HG03457 (cell line): Measurements from ENCODE around the gene SLC37A2.
"Not testable (repeated sequence)": the region's sequence is repeated elsewhere in the genome, so short reads cannot be mapped to it uniquely, and the experiment has no call there.

Experiments used
- ATAC-seq: cut with Tn5 transposase; IDR thresholded peaks from one replicate; pipeline ENCODE4 v1.9.1; 2021; ENCODE audit warnings: moderate number of reproducible peaks; ENCODE audit not compliant: unreplicated experiment

SLC37A2 gene

GRCh38 chr11:125082611-125083311 is 19.7 kb downstream of the SLC37A2 start:
- ATAC-seq = no peak

- no peak for ATAC-seq
Observed at GRCh38 chr11:125083312-125084056, 20.4 kb downstream of the SLC37A2 start.

GRCh38 chr11:125084057-125084416 is 20.9 kb downstream of the SLC37A2 start:
- ATAC-seq = no peak

- ATAC-seq = no peak
Observed at GRCh38 chr11:125084761-125085231, 21.7 kb downstream of the SLC37A2 start.

DNA sequence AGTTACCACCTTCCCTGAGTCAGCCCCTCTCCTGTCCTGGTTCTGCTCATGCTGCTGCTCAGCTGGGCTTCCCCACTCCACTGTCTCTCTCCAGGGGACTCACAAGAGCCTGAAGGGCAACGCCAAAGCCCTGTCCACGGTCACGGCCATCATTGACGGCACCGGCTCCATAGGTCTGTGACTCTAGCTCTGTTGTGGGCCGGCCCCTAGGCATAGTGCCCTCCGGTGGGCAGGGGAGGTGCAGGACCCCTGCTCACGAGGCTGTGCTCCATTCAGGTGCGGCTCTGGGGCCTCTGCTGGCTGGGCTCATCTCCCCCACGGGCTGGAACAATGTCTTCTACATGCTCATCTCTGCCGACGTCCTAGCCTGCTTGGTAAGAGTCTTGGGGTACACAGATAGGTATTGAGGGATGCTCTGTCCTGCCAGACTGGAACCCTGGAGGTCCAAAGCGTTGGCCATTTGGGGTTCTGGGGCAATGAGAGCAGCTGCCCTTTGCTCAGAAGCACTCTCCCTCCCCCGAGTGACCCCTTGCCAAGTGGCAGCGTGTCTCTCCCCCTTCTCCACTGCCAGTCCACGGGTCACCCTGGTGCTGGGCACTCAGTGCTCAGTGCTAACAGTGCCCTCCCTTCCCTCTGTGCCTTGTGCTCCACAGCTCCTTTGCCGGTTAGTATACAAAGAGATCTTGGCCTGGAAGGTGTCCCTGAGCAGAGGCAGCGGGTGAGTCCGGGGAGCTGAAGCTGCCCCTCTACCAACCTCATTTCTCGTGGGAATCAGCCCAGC is 22.4 kb downstream of the SLC37A2 start:
- ATAC-seq = no peak

- no peak for ATAC-seq
Observed at GRCh38 chr11:125086633-125087296, 23.7 kb downstream of the SLC37A2 start.

DNA sequence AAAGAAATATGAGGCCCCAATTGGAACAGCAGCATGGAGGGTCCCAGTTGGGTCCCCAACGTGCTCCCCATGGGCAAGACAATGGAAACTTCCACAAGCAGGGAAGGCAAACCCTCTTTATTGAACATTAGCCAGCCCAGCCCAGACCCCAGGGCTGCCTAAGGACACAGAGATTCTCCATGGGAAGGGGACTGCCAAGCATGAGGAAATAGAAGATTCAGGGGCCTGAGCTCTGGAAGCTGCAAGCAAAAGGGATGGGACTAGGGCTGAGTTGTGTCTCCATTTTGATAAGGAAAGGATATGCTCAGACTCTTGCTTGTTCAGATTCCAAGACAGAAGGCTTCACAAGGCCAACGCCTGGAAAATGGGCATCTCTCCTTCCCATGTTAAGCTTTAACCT is 25.0 kb downstream of the SLC37A2 start:
- ATAC-seq = no peak

- no peak for ATAC-seq
Observed at GRCh38 chr11:125088576-125089455, 25.7 kb downstream of the SLC37A2 start.

GRCh38 chr11:125089481-125089880 is 26.4 kb downstream of the SLC37A2 start:
- ATAC-seq = not testable (repeated sequence)

DNA sequence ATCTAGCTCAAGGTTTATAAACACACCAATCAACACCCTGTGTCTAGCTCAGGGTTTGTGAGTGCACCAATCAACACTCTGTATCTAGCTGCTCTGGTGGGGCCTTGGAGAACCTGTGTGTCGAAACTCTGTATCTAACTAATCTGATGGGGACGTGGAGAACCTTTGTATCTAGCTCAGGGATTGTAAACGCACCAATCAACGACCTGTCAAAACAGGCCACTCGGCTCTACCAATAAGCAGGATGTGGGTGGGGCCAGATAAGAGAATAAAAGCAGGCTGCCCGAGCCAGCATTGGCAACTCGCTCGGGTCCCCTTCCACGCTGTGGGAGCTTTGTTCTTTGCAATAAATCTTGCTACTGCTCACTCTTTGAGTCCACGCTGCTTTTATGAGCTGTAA is 27.0 kb downstream of the SLC37A2 start:
- ATAC-seq = not testable (repeated sequence)

GRCh38 chr11:125090816-125091215 is 27.7 kb downstream of the SLC37A2 start:
- no peak for ATAC-seq

DNA sequence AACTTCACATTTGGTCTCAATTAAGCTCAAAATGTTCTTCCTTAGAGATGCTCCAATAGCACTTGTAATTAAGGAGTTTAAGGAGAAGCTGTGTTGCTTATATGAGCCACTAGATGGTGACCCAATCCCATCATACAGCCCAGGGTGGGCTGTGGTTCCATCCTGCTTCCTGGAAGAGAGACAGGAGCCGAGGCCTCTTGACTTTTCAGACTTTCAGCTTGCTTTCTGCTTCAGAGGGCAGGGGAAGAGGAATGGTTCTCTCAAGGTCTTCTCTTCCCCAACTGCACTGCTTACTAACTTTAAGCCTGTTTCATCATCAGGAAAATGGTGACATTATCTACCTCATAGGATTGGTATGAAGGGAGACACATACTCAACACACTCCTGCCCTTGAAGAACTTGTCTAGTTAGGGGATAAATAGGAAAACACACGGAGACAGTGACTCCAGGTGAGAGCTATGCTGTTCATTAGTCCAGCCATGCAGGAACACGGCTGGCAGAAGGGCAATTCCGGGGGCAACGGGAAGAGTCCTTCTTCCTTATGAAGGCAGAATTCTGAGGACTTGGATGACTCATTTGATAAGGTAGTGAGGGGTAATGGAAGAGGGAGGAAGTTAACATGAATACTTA is 28.3 kb downstream of the SLC37A2 start:
- ATAC-seq = no peak

DNA sequence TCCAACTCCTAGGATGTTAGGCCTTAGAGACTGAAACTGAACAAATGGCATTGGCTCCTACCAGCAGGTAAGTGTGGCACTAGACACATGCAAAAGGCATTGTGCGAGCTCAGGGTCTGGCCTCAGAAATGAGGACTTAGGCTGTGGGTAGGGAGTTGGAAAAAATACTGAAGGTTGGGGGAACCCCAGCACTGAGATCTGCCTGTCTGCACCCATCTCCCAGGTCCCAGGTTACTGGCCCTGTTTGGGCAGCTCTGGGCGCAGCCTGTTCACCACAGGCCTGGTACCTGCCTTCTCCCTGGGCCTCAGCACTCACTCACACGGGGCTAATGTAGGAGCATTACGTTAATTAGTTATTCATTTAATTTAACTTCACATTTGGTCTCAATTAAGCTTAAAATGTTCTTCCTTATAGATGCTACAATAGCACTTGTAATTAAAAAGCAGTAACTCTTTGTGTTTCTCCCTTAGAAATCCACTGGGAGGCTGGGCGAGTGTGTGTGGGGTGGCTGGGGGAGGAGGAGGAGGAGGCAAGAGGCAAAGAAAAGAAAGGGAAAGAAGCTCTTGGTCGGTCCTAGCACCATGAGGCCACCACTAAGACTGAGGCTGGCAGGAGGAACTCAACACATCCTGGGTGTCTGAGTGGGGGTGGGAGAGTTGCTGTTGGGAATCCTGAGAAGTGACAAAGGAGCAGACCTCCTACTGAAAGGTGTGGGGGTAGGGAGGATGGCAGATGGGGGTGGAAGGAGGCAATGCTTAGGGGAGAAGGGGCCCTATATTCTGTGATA is 29.0 kb downstream of the SLC37A2 start:
- no peak for ATAC-seq

- ATAC-seq = no peak
Observed at GRCh38 chr11:125092669-125093068, 29.6 kb downstream of the SLC37A2 start.

GRCh38 chr11:125093502-125093901 is 30.4 kb downstream of the SLC37A2 start:
- no peak for ATAC-seq

GRCh38 chr11:125094731-125095130 is 31.6 kb downstream of the SLC37A2 start:
- no peak for ATAC-seq

DNA sequence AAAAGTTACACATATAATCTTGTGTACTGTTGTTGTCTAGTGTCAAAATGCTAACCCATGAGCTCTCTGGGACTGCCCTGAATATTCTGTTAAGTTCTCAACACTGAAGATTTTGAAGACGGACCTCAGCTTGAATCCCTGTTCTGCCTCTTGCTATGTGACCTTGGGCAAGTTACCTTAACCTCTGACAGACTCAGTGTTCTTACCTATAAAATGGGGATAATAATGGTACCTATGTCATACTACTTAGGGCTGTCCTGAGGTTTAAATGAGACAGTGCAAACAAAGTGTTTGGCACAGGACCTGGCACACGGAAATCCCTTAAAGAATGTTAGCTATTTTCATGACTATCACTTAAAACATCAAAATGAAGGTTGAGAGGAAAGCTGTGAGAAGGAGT is 37.0 kb downstream of the SLC37A2 start:
- ATAC-seq = no peak

DNA sequence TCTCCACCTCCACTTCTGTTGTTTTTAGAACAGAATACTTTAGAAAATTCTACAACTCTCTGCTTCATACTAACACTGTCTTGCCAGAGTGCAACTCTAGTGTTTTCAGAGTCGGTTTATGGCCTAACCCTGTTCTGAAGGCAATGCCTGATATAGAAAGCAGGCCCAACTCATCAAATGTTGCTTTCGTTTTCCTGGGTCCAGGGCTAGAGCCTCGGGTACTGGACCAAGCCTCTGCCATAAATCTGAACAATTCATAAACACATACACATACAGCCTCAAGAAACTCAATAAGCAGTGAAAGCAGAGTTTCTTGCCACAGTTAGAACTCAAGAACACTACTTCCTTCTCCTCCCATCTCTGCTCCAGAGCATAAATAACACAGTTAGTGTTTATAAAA is 38.5 kb downstream of the SLC37A2 start:
- no peak for ATAC-seq

DNA sequence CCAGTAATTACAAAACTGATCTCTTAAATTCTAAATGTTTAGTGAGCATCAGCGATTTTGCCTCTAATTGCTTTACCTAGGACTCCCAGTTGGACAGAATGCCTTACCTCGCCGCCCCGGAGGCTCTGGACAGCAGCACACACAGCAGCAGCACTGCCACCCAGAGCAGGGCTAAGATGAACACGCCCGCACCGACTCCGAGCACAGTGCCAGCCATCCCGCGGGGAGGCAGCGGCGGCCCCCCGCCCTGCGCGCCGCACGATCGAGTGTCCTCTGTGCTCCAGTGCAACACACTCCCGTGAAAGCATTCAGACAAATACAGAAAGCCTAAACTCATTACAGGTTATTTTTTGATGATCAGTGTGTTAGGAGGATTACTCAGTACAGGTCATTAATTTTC is 38.9 kb downstream of the SLC37A2 start:
- no peak for ATAC-seq
